ENCODE data around the gene OPCML.

The OPCML gene

GRCh38 chr11:132777067-132777975, 755.0 kb downstream of the OPCML start:
- H3K4me3 ChIP-seq (ENCODE audit: low read length), result no peak overlapping the region
- no peak for TF ChIP-seq ZNF274 (IDR thresholded peaks at IDR 0.05; ENCODE audit: low read depth, low read length)

GRCh38 chr11:132773751-132774150, 758.5 kb downstream of the OPCML start:
- TF ChIP-seq ZNF274 (IDR thresholded peaks at IDR 0.05; ENCODE audit: low read depth, low read length), result no peak
- H3K4me3 ChIP-seq (ENCODE audit: low read length), result no peak overlapping the region

- TF ChIP-seq ZNF274 (IDR thresholded peaks at IDR 0.05; ENCODE audit: low read depth, low read length), result no peak
- H3K4me3 ChIP-seq (ENCODE audit: low read length), result no peak overlapping the region
These were observed 759.4 kb downstream of the OPCML start for GRCh38 chr11:132772703-132773545.

GRCh38 chr11:132771746-132772145, 760.6 kb downstream of the OPCML start:
- no peak overlapping the region for H3K4me3 ChIP-seq (ENCODE audit: low read length)
- TF ChIP-seq ZNF274 (IDR thresholded peaks at IDR 0.05; ENCODE audit: low read depth, low read length), result no peak

- H3K4me3 ChIP-seq (ENCODE audit: low read length), result no peak overlapping the region
- TF ChIP-seq ZNF274 (IDR thresholded peaks at IDR 0.05; ENCODE audit: low read depth, low read length), result no peak
These were observed 761.3 kb downstream of the OPCML start for GRCh38 chr11:132770829-132771530.

GRCh38 chr11:132763503-132763902, 768.8 kb downstream of the OPCML start:
- no peak overlapping the region for H3K4me3 ChIP-seq (ENCODE audit: low read length)
- TF ChIP-seq ZNF274 (IDR thresholded peaks at IDR 0.05; ENCODE audit: low read depth, low read length), result no peak

GRCh38 chr11:132755934-132756333, 776.4 kb downstream of the OPCML start:
- no peak for TF ChIP-seq ZNF274 (IDR thresholded peaks at IDR 0.05; ENCODE audit: low read depth, low read length)
- H3K4me3 ChIP-seq (ENCODE audit: low read length), result no peak overlapping the region

- TF ChIP-seq ZNF274 (IDR thresholded peaks at IDR 0.05; ENCODE audit: low read depth, low read length), result no peak
- H3K4me3 ChIP-seq (ENCODE audit: low read length), result no peak overlapping the region
These were observed 780.6 kb downstream of the OPCML start for GRCh38 chr11:132751516-132752250.

- TF ChIP-seq ZNF274 (IDR thresholded peaks at IDR 0.05; ENCODE audit: low read depth, low read length), result no peak
- H3K4me3 ChIP-seq (ENCODE audit: low read length), result no peak overlapping the region
These were observed 786.0 kb downstream of the OPCML start for GRCh38 chr11:132746305-132746704.

- H3K4me3 ChIP-seq (ENCODE audit: low read length), result no peak overlapping the region
- TF ChIP-seq ZNF274 (IDR thresholded peaks at IDR 0.05; ENCODE audit: low read depth, low read length), result no peak
These were observed 787.0 kb downstream of the OPCML start for GRCh38 chr11:132745306-132745705.

GRCh38 chr11:132744771-132745170, 787.5 kb downstream of the OPCML start:
- no peak overlapping the region for H3K4me3 ChIP-seq (ENCODE audit: low read length)
- no peak for TF ChIP-seq ZNF274 (IDR thresholded peaks at IDR 0.05; ENCODE audit: low read depth, low read length)

GRCh38 chr11:132743601-132744000, 788.7 kb downstream of the OPCML start:
- H3K4me3 ChIP-seq (ENCODE audit: low read length), result no peak overlapping the region
- no peak for TF ChIP-seq ZNF274 (IDR thresholded peaks at IDR 0.05; ENCODE audit: low read depth, low read length)

GRCh38 chr11:132742929-132743328, 789.4 kb downstream of the OPCML start:
- no peak for TF ChIP-seq ZNF274 (IDR thresholded peaks at IDR 0.05; ENCODE audit: low read depth, low read length)
- no peak overlapping the region for H3K4me3 ChIP-seq (ENCODE audit: low read length)
